HL-60 (cell line): ENCODE results near the gene KLF5.

Experiments
- DNase-seq, 2 experiments: peaks; one replicate each; pipeline ENCODE4 v3.0.0-alpha.2; 2010 to 2020; ENCODE audit warnings: low read depth in 1 of 2, low spot score in 1 of 2
- H3K27ac ChIP-seq: fragments of 250-450 bp; sonication (Bioruptor Pico); replicated peaks from 2 replicates; pipeline ENCODE4 v1.5.1; 2020; ENCODE audit warnings: mild to moderate bottlenecking, moderate library complexity
- H3K27me3 ChIP-seq: fragments of 250-450 bp; sonication (Bioruptor Pico); 2 replicates; pipeline ENCODE4 v1.5.1; 2021; ENCODE audit warnings: mild to moderate bottlenecking, moderate library complexity; ENCODE audit not compliant: insufficient read depth, poor library complexity, severe bottlenecking
- H3K4me3 ChIP-seq: replicated peaks from 2 replicates; pipeline ENCODE4 v1.5.1; 2011; ENCODE audit warnings: mild to moderate bottlenecking, control low read depth, low read length; ENCODE audit not compliant: insufficient read depth
- GABPA ChIP-seq: IDR thresholded peaks from 2 replicates; pipeline ENCODE4 v1.6.1; 2012; ENCODE audit warnings: low read depth
- POLR2AphosphoS5 ChIP-seq: IDR thresholded peaks from 2 replicates; pipeline ENCODE4 v1.6.1; 2012; ENCODE audit warnings: low read depth
- REST ChIP-seq: IDR thresholded peaks from 2 replicates; pipeline ENCODE4 v1.6.1; 2012; ENCODE audit warnings: low read depth; ENCODE audit not compliant: insufficient replicate concordance
- SPI1 ChIP-seq: IDR thresholded peaks from 2 replicates; pipeline ENCODE4 v1.6.1; 2012; ENCODE audit warnings: low read depth, mild to moderate bottlenecking, borderline replicate concordance
- TF ChIP-seq, protein P1 (sequence below): IDR thresholded peaks from one replicate; pipeline ENCODE4 v1.5.1; 2011; ENCODE audit warnings: low read length, control low read depth, inconsistent platforms; ENCODE audit not compliant: insufficient read depth

The KLF5 gene

GRCh38 chr13:73074926-73075325, 16.1 kb downstream of the KLF5 start:
- Histone ChIP-seq H3K27ac (no peak overlapping the region), H3K27me3 (no peaks in the 10 kb centered on the region), H3K4me3 (no peak overlapping the region)
- no peak for DNase-seq
- TF ChIP-seq REST, result no peak
- TF ChIP-seq POLR2AphosphoS5, result no peak
- TF ChIP-seq, protein P1, sequence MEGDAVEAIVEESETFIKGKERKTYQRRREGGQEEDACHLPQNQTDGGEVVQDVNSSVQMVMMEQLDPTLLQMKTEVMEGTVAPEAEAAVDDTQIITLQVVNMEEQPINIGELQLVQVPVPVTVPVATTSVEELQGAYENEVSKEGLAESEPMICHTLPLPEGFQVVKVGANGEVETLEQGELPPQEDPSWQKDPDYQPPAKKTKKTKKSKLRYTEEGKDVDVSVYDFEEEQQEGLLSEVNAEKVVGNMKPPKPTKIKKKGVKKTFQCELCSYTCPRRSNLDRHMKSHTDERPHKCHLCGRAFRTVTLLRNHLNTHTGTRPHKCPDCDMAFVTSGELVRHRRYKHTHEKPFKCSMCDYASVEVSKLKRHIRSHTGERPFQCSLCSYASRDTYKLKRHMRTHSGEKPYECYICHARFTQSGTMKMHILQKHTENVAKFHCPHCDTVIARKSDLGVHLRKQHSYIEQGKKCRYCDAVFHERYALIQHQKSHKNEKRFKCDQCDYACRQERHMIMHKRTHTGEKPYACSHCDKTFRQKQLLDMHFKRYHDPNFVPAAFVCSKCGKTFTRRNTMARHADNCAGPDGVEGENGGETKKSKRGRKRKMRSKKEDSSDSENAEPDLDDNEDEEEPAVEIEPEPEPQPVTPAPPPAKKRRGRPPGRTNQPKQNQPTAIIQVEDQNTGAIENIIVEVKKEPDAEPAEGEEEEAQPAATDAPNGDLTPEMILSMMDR, result no peak
- TF ChIP-seq GABPA, result no peak

DNA sequence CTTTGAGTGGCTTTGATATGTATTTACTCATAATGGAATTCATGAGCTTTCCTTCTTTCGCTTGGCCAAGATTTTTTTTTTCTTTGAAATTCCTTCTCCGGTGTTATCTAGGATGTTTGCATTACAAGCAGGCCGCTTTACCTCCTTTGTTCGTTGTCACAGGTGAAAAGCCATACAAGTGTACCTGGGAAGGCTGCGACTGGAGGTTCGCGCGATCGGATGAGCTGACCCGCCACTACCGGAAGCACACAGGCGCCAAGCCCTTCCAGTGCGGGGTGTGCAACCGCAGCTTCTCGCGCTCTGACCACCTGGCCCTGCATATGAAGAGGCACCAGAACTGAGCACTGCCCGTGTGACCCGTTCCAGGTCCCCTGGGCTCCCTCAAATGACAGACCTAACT, 16.7 kb downstream of the KLF5 start:
- no peak for TF ChIP-seq GABPA
- no peaks in the 10 kb centered on the region for H3K27me3 ChIP-seq
- no peak for DNase-seq
- no peak overlapping the region for H3K4me3 ChIP-seq
- no peak overlapping the region for H3K27ac ChIP-seq

GRCh38 chr13:73075954-73076353, 17.1 kb downstream of the KLF5 start:
- no peak for DNase-seq
- Histone ChIP-seq H3K27ac (no peak overlapping the region), H3K4me3 (no peak overlapping the region)

More at GRCh38 chr13:73075954-73076353, 17.1 kb downstream of the KLF5 start:
- TF ChIP-seq, protein P1, result no peak
- TF ChIP-seq REST, result no peak
- no peak for TF ChIP-seq SPI1
- TF ChIP-seq POLR2AphosphoS5, result no peak
- TF ChIP-seq GABPA, result no peak
- H3K27me3 ChIP-seq, result no peaks in the 10 kb centered on the region
